Testis (tissue), 2 donors: ENCODE data around the gene OR1M1.

Source experiments
- CTCF ChIP-seq, 3 experiments: fragments of 450-650 bp in 2 of 3; fragments of 200-600 bp in 1 of 3; sonication (generic) in 1 of 3; IDR thresholded peaks; one replicate each; pipeline ENCODE4 v1.5.1; 2016 to 2019; ENCODE audit warnings: antibody characterized with exemption in 3 of 3, mild to moderate bottlenecking in 2 of 3, moderate library complexity in 1 of 3
- POLR2A ChIP-seq: fragments of 450-650 bp; IDR thresholded peaks from one replicate; pipeline ENCODE4 v1.6.1; 2017; ENCODE audit warnings: antibody characterized with exemption, mild to moderate bottlenecking, moderate library complexity

- TF ChIP-seq POLR2A (no peak), CTCF (IDR thresholded peaks at IDR 0.05) (no peak)
Measured at GRCh38 chr19:9039728-9040127, 47.1 kb upstream of the OR1M1 start.
